ENCODE results near the gene ARMCX5. TPM values are rescaled to one million over a fixed set of nuclear protein-coding genes. Genes with fewer than 3 reads are reported as not detected.

The ARMCX5 gene
- polyA plus RNA-seq = 3.9 and 13.0 TPM in 2 replicates

DNA sequence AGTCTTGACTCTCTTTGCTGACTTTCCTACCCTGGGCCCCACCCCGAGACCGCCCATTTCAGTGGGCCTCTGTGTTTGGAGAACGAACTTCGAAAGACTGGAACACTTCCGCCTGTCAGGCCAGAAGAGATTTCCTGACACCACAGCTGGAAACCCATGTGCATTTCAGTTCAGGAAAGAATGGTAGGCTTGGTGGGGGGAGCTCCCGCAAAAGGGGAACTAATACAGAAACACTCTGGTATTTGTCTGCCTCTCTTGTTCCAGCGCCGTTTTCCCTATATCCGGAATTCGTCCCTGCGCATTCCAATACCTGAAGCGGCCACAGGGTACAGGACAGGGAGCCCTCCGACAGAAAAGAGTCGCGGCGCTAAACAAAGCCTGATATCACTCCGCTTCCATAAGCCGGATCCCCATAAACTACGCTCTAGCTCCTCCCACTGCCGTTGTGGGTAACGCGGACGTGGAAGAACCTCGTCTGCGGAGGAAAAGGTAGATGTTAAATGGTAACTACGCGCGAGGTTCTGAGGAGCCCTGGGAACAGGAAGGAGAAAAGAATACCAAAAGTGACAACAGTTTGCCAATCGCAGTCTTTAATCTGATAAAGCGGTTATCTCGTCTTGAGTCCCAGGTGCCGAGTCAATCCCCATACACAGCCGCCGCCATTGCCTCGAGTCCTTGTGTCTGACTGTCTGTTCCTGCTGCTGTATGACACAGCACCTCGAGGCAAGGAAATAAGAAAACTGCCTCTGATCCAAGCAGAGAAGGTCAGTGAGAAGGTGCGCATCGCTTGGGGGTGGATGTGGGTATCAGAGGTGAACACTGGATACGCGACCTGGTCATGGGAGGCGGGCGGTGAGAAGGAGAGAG, at the start of gene ARMCX5:
TSS of gene ARMCX5 (plus strand) at position 432 of the 867 bp plus-strand sequence. CDS start 2,627 bp downstream, outside the sequence.

DNA sequence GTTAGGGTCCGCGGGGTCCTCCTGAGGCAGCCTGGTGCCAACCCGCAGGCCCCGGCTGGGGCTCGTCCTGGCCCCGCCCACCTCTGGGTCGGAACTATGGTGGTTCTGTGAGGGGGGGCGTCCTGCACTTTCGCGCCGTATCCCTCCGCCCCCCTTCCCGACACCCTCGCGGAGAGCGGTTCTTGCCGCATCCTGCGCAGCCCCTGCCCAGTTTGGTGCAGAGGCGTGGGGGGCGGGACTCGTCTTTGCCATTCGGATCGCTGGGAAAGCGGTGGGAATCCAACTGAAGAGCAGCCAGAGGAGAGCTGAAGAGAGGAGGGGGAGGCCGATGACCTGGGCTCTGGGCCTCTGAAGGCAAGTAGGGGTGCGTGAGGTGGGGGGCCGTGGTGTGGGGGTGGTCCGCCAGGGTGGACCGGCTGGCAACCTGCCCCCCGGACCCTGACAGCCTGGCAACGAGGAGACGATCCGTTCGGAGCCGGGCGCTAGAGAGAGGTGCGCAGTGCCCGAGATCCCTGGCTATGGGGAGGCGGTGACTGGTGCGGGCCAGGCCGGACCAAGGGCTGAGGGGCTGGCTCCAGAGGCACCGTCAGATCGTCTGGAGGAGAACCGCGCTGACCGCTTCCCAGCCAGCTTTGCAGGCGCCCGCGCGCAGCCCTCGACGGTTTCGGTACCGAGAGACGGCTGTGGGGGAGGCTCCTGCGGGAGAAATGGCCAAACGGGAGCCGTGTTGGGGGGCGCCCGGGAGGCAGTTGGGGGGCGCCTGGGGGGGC, 52.1 kb downstream of the ARMCX5 start, which contains the start of gene GPRASP1:
TSS of gene GPRASP1 (plus strand) at position 242 of the 770 bp plus-strand sequence. CDS start 2,431 bp downstream, outside the sequence.

Other genes starting within 250 kb of the ARMCX5 start
- gene NXF2B, start 159.5 kb upstream of the ARMCX5 start, polyA plus RNA-seq = not detected in 2 replicates
- not detected in 2 replicates for gene TCP11X2, start 127.7 kb upstream of the ARMCX5 start, polyA plus RNA-seq
- 3.1 TPM in 1 of 2 replicates, not detected in the other for gene TMSB15A, start 82.8 kb upstream of the ARMCX5 start, polyA plus RNA-seq
- gene GPRASP1, start 52.0 kb downstream of the ARMCX5 start, polyA plus RNA-seq = 45.9 and 46.5 TPM in 2 replicates
- 42.7 and 53.1 TPM in 2 replicates for gene GPRASP2, start 112.9 kb downstream of the ARMCX5 start, polyA plus RNA-seq
- 15.6 and 17.8 TPM in 2 replicates for gene GPRASP3, start 121.2 kb downstream of the ARMCX5 start, polyA plus RNA-seq